Endothelial cell of umbilical vein (primary cell): ENCODE data around the gene FAM81A. TPM values are rescaled to one million over a fixed set of nuclear protein-coding genes. Genes with fewer than 3 reads are reported as not detected.

Source experiments
- BruUV-seq: library from RNA; stranded (reverse); fragments of 400-500 nt; replicated peaks from 2 replicates; lab custom pipeline; 2021; lab: Mats Ljungman, UMichigan
- CTCF ChIA-PET: fragments of 300-600, 350-600 bp; sonication (Branson Sonifier 250); formaldehyde crosslinking; loops from one replicate; lab custom pipeline; 2021; ENCODE audit warnings: antibody characterized with exemption, inconsistent platforms; lab: Charles Lee
- POLR2A ChIA-PET: fragments of 300-600, 350-600 bp; sonication (Branson Sonifier 250); formaldehyde crosslinking; loops from one replicate; lab custom pipeline; 2021; ENCODE audit warnings: antibody characterized with exemption, inconsistent platforms; lab: Charles Lee
- DNase-seq: peaks from one replicate; pipeline ENCODE4 v3.0.0-alpha.2; 2011; ENCODE audit warnings: low read depth, low spot score
- FAIRE-seq: peaks from 2 replicates; lab custom pipeline; 2011; peaks lifted over from hg19 to GRCh38; lab: Jason Lieb, UNC
- H2AFZ ChIP-seq: 2 replicates; pipeline ENCODE4 v1.6.0; 2012; ENCODE audit warnings: low read depth, low read length, control low read depth, inconsistent platforms
- H3K27ac ChIP-seq: 2 replicates; pipeline ENCODE4 v1.5.1; 2011; ENCODE audit warnings: low read depth, mild to moderate bottlenecking, control low read depth, low read length, moderate library complexity; ENCODE audit not compliant: insufficient read depth
- H3K27me3 ChIP-seq, 2 experiments: 2 replicates each; pipeline versions ENCODE4 v1.6.0 to v1.6.1; 2011; ENCODE audit warnings: low read length in 2 of 2, mixed read lengths in 1 of 2; ENCODE audit not compliant: control insufficient read depth in 2 of 2, insufficient read depth in 2 of 2
- H3K36me3 ChIP-seq, 2 experiments: 2 replicates in 1 of 2; 3 replicates in 1 of 2; pipeline ENCODE4 v1.5.1; 2011; ENCODE audit warnings: low read length in 2 of 2, mild to moderate bottlenecking in 1 of 2, moderate library complexity in 1 of 2; ENCODE audit not compliant: control insufficient read depth in 2 of 2, insufficient read depth in 2 of 2; ENCODE audit errors: extremely low read depth in 1 of 2
- H3K4me1 ChIP-seq: 3 replicates; pipeline ENCODE4 v1.5.1; 2011; ENCODE audit warnings: mild to moderate bottlenecking, low read length; ENCODE audit not compliant: control insufficient read depth, insufficient read depth; ENCODE audit errors: extremely low read depth
- H3K4me2 ChIP-seq: 2 replicates; pipeline ENCODE4 v1.6.1; 2011; ENCODE audit warnings: low read length, control low read depth, mixed read lengths; ENCODE audit not compliant: insufficient read depth
- H3K4me3 ChIP-seq, 3 experiments: fragments of 200-600 bp in 1 of 3; sonication (generic), shearing (Covaris generic) in 1 of 3; replicated peaks in 1 of 3; 2 replicates each; pipeline ENCODE4 v1.5.1; 2011 to 2016; ENCODE audit warnings: control low read depth in 3 of 3, low read length in 3 of 3, mild to moderate bottlenecking in 2 of 3, inconsistent platforms in 1 of 3, low read depth in 1 of 3, moderate library complexity in 1 of 3; ENCODE audit not compliant: insufficient read depth in 1 of 3
- H3K79me2 ChIP-seq: 2 replicates; pipeline ENCODE4 v1.6.0; 2012; ENCODE audit warnings: low read length, inconsistent platforms; ENCODE audit not compliant: control insufficient read depth, insufficient read depth
- H3K9ac ChIP-seq: replicated peaks from 2 replicates; pipeline ENCODE3; 2011; ENCODE audit warnings: low read length, control low read depth; ENCODE audit not compliant: insufficient read depth; ENCODE audit errors: extremely low read depth
- H3K9me1 ChIP-seq: replicated peaks from 3 replicates; pipeline ENCODE4 v1.6.0; 2011; ENCODE audit warnings: mild to moderate bottlenecking, low read length; ENCODE audit not compliant: control insufficient read depth, insufficient read depth; ENCODE audit errors: extremely low read depth
- H3K9me3 ChIP-seq: replicated peaks from 2 replicates; pipeline ENCODE4 v1.5.1; 2012; ENCODE audit warnings: low read length, inconsistent platforms; ENCODE audit not compliant: control insufficient read depth, insufficient read depth
- H4K20me1 ChIP-seq: replicated peaks from 2 replicates; pipeline ENCODE3; 2011; ENCODE audit warnings: mild to moderate bottlenecking, low read length; ENCODE audit not compliant: control insufficient read depth, insufficient read depth; ENCODE audit errors: extremely low read depth
- CTCF ChIP-seq, 2 donors: IDR thresholded peaks; 1 replicate in 1 of 2; 2 replicates in 1 of 2; pipeline ENCODE4 v1.5.1; 2011; ENCODE audit warnings: low read length in 2 of 2, mild to moderate bottlenecking in 2 of 2, moderate library complexity in 2 of 2, control low read depth in 1 of 2, inconsistent platforms in 1 of 2, low read depth in 1 of 2; ENCODE audit not compliant: insufficient read depth in 1 of 2; ENCODE audit errors: extremely low read depth in 1 of 2
- EZH2 ChIP-seq: IDR thresholded peaks from 2 replicates; pipeline ENCODE4 v1.6.1; 2012; ENCODE audit warnings: borderline replicate concordance, low read depth, mild to moderate bottlenecking, moderate library complexity, low read length, inconsistent platforms; ENCODE audit not compliant: severe bottlenecking
- FOS ChIP-seq: IDR thresholded peaks from 2 replicates; pipeline ENCODE4 v1.6.1; 2011; ENCODE audit warnings: mild to moderate bottlenecking, low read length, moderate library complexity, borderline replicate concordance; ENCODE audit not compliant: insufficient read depth
- GATA2 ChIP-seq: IDR thresholded peaks from 2 replicates; pipeline ENCODE4 v1.7.0; 2011; ENCODE audit warnings: low read depth, mild to moderate bottlenecking, moderate library complexity, mixed read lengths, low read length; ENCODE audit not compliant: insufficient read length, insufficient read depth
- MYC ChIP-seq: IDR thresholded peaks from one replicate; pipeline ENCODE4 v1.6.1; 2011; ENCODE audit warnings: mild to moderate bottlenecking, low read depth, low read length
- POLR2A ChIP-seq: IDR thresholded peaks from 2 replicates; pipeline ENCODE4 v1.6.1; 2012; ENCODE audit warnings: low read depth, mild to moderate bottlenecking, control low read depth, low read length
- POLR2AphosphoS5 ChIP-seq: IDR thresholded peaks from 2 replicates; pipeline ENCODE4 v1.6.1; 2012; ENCODE audit warnings: low read depth, mild to moderate bottlenecking, control low read depth, low read length, moderate library complexity; ENCODE audit not compliant: insufficient read depth
- dilution Hi-C: fragments of 300-500 bp; cut with MboI; formaldehyde crosslinking; loops from one replicate; pipeline ENCODE4 v1.15.0; 2019; ENCODE audit warnings: low sequenced_read_pairs; ENCODE audit not compliant: extremely low pct_ligation_motif_present
- intact Hi-C: fragments of 100-400 bp; cut with micrococcal nuclease; formaldehyde crosslinking; loops from one replicate; pipeline ENCODE4 v1.10.0; 2022
- polyA plus RNA-seq, 4 experiments: library from polyadenylated mRNA; depleted of rRNA in 3 of 4; stranded (reverse) in 3 of 4; unstranded in 1 of 4; fragments of >200 nt; gene quantifications; 2 replicates each; pipeline versions ENCODE4 v1.2.1 to v1.2.3, GENCODE V29; 2011 to 2012; ENCODE audit warnings: missing spikeins in 1 of 4
- total RNA-seq: library from RNA; stranded (reverse); gene quantifications from 2 replicates; pipeline ENCODE4 v1.2.3, GENCODE V29; 2021
- TF ChIP-seq, protein P1 (sequence below): IDR thresholded peaks from 2 replicates; pipeline ENCODE4 v1.6.1; 2011; ENCODE audit not compliant: insufficient read depth, insufficient read length

FAM81A gene
- total and polyA plus RNA-seq, 2 donors (not counting 3 experiments of a cell fraction or from before 2014, with no cell fraction given) = 0.28 to 1.2 TPM

GRCh38 chr15:59519329-59519728 lies 81.3 kb downstream of the FAM81A start:
- BruUV-seq = no TSS peak
- Histone ChIP-seq H3K27me3 (no peaks in the 10 kb centered on the region), H3K79me2 (no peaks in the 10 kb centered on the region), H3K4me3 (no peak overlapping the region), H3K27ac (no peak overlapping the region), H4K20me1 (no peaks in the 10 kb centered on the region), H3K4me2 (no peak overlapping the region), H3K9me3 (no peaks in the 10 kb centered on the region), H3K9ac (no peak overlapping the region), H3K36me3 (no peaks in the 10 kb centered on the region), H2AFZ (no peak overlapping the region), H3K9me1 (no peaks in the 10 kb centered on the region), H3K4me1 (no peaks in the 10 kb centered on the region)
- intact Hi-C loops = no loop called here
- ChIA-PET CTCF (interaction anchor here (0.6 to 1.7 kb wide), 3 partner anchors 10 to 152 kb away, joined by 3 to 10 read pairs (median 5); no protein-coding TSS in a partner anchor), POLR2A (no interaction called here)
- TF ChIP-seq POLR2A (no peak), GATA2 (no peak), FOS (no peak), MYC (no peak), EZH2 (no peak), POLR2AphosphoS5 (no peak), CTCF (IDR thresholded peaks at IDR 0.05; ENCODE audit: extremely low read depth in 1 of 2, insufficient read depth in 1 of 2, low read depth in 1 of 2, low read length in 2 of 2) (no peak)
- TF ChIP-seq, protein P1, sequence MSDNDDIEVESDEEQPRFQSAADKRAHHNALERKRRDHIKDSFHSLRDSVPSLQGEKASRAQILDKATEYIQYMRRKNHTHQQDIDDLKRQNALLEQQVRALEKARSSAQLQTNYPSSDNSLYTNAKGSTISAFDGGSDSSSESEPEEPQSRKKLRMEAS = no peak
- dilution Hi-C loops = no loop called here
- no peak for DNase-seq
- no peak for FAIRE-seq
